ENCODE measurements around the gene BCL2L15. TPM values are rescaled to one million over a fixed set of nuclear protein-coding genes. Genes with fewer than 3 reads are reported as not detected.

BCL2L15 gene
- total and polyA plus RNA-seq, 2 of the 13 experiments (the other 11 are each of a cell fraction or from before 2014, with no cell fraction given), result 0.03 to 0.27 TPM

DNA sequence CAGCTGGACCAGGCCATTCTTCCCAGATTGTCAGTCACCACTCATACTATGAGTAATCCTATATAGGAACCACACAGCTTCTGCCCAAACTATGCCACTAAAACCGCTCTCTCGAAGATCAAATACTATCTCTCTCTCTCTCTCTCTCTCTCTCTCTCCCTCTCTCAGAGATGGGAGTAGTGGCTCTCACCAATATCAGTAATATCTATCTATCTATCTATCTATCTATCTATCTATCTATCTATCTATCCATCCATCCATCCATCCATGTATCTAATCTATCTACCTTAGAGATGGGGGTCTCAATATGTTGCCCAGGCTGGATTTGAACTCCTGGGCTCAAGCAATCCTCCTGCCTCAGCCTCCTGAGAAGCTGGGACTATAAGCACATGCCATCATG is 37.1 kb upstream of the BCL2L15 start (continued):
- TF ChIP-seq, protein P1, sequence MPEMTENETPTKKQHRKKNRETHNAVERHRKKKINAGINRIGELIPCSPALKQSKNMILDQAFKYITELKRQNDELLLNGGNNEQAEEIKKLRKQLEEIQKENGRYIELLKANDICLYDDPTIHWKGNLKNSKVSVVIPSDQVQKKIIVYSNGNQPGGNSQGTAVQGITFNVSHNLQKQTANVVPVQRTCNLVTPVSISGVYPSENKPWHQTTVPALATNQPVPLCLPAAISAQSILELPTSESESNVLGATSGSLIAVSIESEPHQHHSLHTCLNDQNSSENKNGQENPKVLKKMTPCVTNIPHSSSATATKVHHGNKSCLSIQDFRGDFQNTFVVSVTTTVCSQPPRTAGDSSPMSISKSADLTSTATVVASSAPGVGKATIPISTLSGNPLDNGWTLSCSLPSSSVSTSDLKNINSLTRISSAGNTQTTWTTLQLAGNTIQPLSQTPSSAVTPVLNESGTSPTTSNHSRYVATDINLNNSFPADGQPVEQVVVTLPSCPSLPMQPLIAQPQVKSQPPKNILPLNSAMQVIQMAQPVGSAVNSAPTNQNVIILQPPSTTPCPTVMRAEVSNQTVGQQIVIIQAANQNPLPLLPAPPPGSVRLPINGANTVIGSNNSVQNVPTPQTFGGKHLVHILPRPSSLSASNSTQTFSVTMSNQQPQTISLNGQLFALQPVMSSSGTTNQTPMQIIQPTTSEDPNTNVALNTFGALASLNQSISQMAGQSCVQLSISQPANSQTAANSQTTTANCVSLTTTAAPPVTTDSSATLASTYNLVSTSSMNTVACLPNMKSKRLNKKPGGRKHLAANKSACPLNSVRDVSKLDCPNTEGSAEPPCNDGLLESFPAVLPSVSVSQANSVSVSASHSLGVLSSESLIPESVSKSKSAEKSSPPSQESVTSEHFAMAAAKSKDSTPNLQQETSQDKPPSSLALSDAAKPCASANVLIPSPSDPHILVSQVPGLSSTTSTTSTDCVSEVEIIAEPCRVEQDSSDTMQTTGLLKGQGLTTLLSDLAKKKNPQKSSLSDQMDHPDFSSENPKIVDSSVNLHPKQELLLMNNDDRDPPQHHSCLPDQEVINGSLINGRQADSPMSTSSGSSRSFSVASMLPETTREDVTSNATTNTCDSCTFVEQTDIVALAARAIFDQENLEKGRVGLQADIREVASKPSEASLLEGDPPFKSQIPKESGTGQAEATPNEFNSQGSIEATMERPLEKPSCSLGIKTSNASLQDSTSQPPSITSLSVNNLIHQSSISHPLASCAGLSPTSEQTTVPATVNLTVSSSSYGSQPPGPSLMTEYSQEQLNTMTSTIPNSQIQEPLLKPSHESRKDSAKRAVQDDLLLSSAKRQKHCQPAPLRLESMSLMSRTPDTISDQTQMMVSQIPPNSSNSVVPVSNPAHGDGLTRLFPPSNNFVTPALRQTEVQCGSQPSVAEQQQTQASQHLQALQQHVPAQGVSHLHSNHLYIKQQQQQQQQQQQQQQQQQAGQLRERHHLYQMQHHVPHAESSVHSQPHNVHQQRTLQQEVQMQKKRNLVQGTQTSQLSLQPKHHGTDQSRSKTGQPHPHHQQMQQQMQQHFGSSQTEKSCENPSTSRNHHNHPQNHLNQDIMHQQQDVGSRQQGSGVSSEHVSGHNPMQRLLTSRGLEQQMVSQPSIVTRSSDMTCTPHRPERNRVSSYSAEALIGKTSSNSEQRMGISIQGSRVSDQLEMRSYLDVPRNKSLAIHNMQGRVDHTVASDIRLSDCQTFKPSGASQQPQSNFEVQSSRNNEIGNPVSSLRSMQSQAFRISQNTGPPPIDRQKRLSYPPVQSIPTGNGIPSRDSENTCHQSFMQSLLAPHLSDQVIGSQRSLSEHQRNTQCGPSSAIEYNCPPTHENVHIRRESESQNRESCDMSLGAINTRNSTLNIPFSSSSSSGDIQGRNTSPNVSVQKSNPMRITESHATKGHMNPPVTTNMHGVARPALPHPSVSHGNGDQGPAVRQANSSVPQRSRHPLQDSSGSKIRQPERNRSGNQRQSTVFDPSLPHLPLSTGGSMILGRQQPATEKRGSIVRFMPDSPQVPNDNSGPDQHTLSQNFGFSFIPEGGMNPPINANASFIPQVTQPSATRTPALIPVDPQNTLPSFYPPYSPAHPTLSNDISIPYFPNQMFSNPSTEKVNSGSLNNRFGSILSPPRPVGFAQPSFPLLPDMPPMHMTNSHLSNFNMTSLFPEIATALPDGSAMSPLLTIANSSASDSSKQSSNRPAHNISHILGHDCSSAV (CRISPR knock-in tag; IDR thresholded peaks at IDR 0.05; ENCODE audit: borderline replicate concordance), result no peak
- TF ChIP-seq PPARG (CRISPR knock-in tag; conservative IDR thresholded peaks at IDR 0.05) (no peak), ARNT (IDR thresholded peaks at IDR 0.05) (no peak), DNMT1 (CRISPR knock-in tag; IDR thresholded peaks at IDR 0.05) (no peak), ZNF496 (CRISPR knock-in tag; IDR thresholded peaks at IDR 0.05; ENCODE audit: insufficient replicate concordance) (no peak), AKAP8 (CRISPR knock-in tag; IDR thresholded peaks at IDR 0.05) (no peak), KMT2A (CRISPR knock-in tag; IDR thresholded peaks at IDR 0.05) (no peak)
- TF ChIP-seq, protein P2, sequence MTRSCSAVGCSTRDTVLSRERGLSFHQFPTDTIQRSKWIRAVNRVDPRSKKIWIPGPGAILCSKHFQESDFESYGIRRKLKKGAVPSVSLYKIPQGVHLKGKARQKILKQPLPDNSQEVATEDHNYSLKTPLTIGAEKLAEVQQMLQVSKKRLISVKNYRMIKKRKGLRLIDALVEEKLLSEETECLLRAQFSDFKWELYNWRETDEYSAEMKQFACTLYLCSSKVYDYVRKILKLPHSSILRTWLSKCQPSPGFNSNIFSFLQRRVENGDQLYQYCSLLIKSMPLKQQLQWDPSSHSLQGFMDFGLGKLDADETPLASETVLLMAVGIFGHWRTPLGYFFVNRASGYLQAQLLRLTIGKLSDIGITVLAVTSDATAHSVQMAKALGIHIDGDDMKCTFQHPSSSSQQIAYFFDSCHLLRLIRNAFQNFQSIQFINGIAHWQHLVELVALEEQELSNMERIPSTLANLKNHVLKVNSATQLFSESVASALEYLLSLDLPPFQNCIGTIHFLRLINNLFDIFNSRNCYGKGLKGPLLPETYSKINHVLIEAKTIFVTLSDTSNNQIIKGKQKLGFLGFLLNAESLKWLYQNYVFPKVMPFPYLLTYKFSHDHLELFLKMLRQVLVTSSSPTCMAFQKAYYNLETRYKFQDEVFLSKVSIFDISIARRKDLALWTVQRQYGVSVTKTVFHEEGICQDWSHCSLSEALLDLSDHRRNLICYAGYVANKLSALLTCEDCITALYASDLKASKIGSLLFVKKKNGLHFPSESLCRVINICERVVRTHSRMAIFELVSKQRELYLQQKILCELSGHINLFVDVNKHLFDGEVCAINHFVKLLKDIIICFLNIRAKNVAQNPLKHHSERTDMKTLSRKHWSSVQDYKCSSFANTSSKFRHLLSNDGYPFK (CRISPR knock-in tag; IDR thresholded peaks at IDR 0.05; ENCODE audit: borderline replicate concordance), result no peak

Data from HepG2 (cell line).